Frontal cortex (tissue), 4 donors: ENCODE measurements around the gene GAGE12J. TPM values are rescaled to one million over a fixed set of nuclear protein-coding genes. Genes with fewer than 3 reads are reported as not detected.
"Not testable (repeated sequence)": the region's sequence is repeated elsewhere in the genome, so short reads cannot be mapped to it uniquely, and the experiment has no call there.

Experiments used
- DNase-seq, 2 donors: peaks; one replicate each; pipeline ENCODE4 v3.0.0; 2012; ENCODE audit warnings: low spot score in 2 of 2
- FAIRE-seq: peaks from 2 replicates; lab custom pipeline; 2012; peaks lifted over from hg19 to GRCh38; lab: Jason Lieb, UNC
- total RNA-seq: library from RNA; depleted of rRNA; stranded (reverse); fragments of >200 nt; gene quantifications from one replicate; pipeline ENCODE4 v1.2.3, GENCODE V29; 2014
- donor health status: control.
- donor health status: control.
- donor health status: control.

Gene GAGE12J
- total RNA-seq, 1 donor from 2014 or later = not detected

GRCh38 chrX:49308604-49309269 is 13.1 kb upstream of the GAGE12J start:
- DNase-seq (no peak), FAIRE-seq (no peak)

- FAIRE-seq = no peak
- no peak for DNase-seq
These were observed 12.3 kb upstream of the GAGE12J start for GRCh38 chrX:49309401-49309981.

- FAIRE-seq (no peak), DNase-seq (no peak)
These were observed 11.5 kb upstream of the GAGE12J start for GRCh38 chrX:49310371-49310770.

- DNase-seq (no peak), FAIRE-seq (no peak)
These were observed 9.7 kb upstream of the GAGE12J start for GRCh38 chrX:49312176-49312575.

- DNase-seq = no peak
- FAIRE-seq = no peak
These were observed 5.8 kb upstream of the GAGE12J start for GRCh38 chrX:49316085-49316484.

- DNase-seq, FAIRE-seq: not testable (repeated sequence)
These were observed 429 bp downstream of the GAGE12J start for GRCh38 chrX:49322266-49322665.

- DNase-seq, FAIRE-seq: not testable (repeated sequence)
These were observed 1.9 kb downstream of the GAGE12J start for GRCh38 chrX:49323735-49324134.

- not testable (repeated sequence) for DNase-seq, FAIRE-seq
These were observed 8.6 kb downstream of the GAGE12J start for GRCh38 chrX:49330421-49330820.

GRCh38 chrX:49331282-49331681 is 9.4 kb downstream of the GAGE12J start, which contains the start of gene GAGE13:
Gene GAGE13 (plus strand): TSS chrX:49331582. CDS start chrX:49332738, 1,156 bp downstream.
- not testable (repeated sequence) for DNase-seq, FAIRE-seq

- FAIRE-seq, DNase-seq: not testable (repeated sequence)
These were observed 10.0 kb downstream of the GAGE12J start for GRCh38 chrX:49331841-49332240.

GRCh38 chrX:49341449-49341848 is 19.6 kb downstream of the GAGE12J start:
- not testable (repeated sequence) for FAIRE-seq, DNase-seq

- FAIRE-seq, DNase-seq: not testable (repeated sequence)
These were observed 22.8 kb downstream of the GAGE12J start for GRCh38 chrX:49344496-49345175.

GRCh38 chrX:49345402-49345801 is 23.6 kb downstream of the GAGE12J start:
- not testable (repeated sequence) for FAIRE-seq, DNase-seq

- FAIRE-seq, DNase-seq: not testable (repeated sequence)
These were observed 24.3 kb downstream of the GAGE12J start for GRCh38 chrX:49346150-49346549.

Other genes with a start within 250 kb of the GAGE12J start
- gene PRAF2, start 248.0 kb upstream of the GAGE12J start, total RNA-seq = 6.1 TPM
- gene WDR45, start 242.2 kb upstream of the GAGE12J start, total RNA-seq = 24.5 TPM
- gene GPKOW, start 198.3 kb upstream of the GAGE12J start, total RNA-seq = 16.3 TPM
- 2.4 TPM for gene MAGIX, start 159.3 kb upstream of the GAGE12J start, total RNA-seq
- 0.82 TPM for gene PLP2, start 150.1 kb upstream of the GAGE12J start, total RNA-seq
- gene PRICKLE3, start 135.7 kb upstream of the GAGE12J start, total RNA-seq = under 0.01 TPM
- gene SYP, start 121.8 kb upstream of the GAGE12J start, total RNA-seq = 151 TPM
- gene CACNA1F, start 88.7 kb upstream of the GAGE12J start, total RNA-seq = under 0.01 TPM
- 3.7 TPM for gene CCDC22, start 86.6 kb upstream of the GAGE12J start, total RNA-seq
- gene FOXP3, start 57.3 kb upstream of the GAGE12J start, total RNA-seq = not detected
- 17.1 TPM for gene PPP1R3F, start 52.2 kb upstream of the GAGE12J start, total RNA-seq
- gene GAGE10, start 18.4 kb upstream of the GAGE12J start, total RNA-seq = not detected
- not detected for gene GAGE13, start 9.5 kb downstream of the GAGE12J start, total RNA-seq
- not detected for gene GAGE12C, start 210.1 kb downstream of the GAGE12J start, total RNA-seq
- gene GAGE12D, start 219.7 kb downstream of the GAGE12J start, total RNA-seq = not detected
- not detected for gene GAGE12E, start 229.3 kb downstream of the GAGE12J start, total RNA-seq
- gene GAGE12F, start 238.8 kb downstream of the GAGE12J start, total RNA-seq = not detected
- not detected for gene GAGE12G, start 248.4 kb downstream of the GAGE12J start, total RNA-seq